Stomach (tissue), 4 donors: Measurements from ENCODE around the gene GRWD1.

Source experiments
- POLR2A ChIP-seq, 4 donors: fragments of 450-650 bp; IDR thresholded peaks; one replicate each; pipeline ENCODE4 v1.6.1; 2016; ENCODE audit warnings: antibody characterized with exemption in 4 of 4, control low read depth in 2 of 4, mild to moderate bottlenecking in 1 of 4, moderate library complexity in 1 of 4
- POLR2AphosphoS5 ChIP-seq, 3 donors: sonication (generic); formaldehyde crosslinking; IDR thresholded peaks; one replicate each; pipeline ENCODE4 v1.6.1; 2016; ENCODE audit warnings: antibody characterized with exemption in 3 of 3
- TF ChIP-seq, protein P1 (sequence below), 7 experiments: fragments of 450-650 bp in 4 of 7; fragments of 200-600 bp in 3 of 7; sonication (generic) in 3 of 7; IDR thresholded peaks; one replicate each; pipeline ENCODE4 v1.5.1; 2016 to 2019; ENCODE audit warnings: antibody characterized with exemption in 7 of 7, control low read depth in 2 of 7, mild to moderate bottlenecking in 1 of 7

DNA sequence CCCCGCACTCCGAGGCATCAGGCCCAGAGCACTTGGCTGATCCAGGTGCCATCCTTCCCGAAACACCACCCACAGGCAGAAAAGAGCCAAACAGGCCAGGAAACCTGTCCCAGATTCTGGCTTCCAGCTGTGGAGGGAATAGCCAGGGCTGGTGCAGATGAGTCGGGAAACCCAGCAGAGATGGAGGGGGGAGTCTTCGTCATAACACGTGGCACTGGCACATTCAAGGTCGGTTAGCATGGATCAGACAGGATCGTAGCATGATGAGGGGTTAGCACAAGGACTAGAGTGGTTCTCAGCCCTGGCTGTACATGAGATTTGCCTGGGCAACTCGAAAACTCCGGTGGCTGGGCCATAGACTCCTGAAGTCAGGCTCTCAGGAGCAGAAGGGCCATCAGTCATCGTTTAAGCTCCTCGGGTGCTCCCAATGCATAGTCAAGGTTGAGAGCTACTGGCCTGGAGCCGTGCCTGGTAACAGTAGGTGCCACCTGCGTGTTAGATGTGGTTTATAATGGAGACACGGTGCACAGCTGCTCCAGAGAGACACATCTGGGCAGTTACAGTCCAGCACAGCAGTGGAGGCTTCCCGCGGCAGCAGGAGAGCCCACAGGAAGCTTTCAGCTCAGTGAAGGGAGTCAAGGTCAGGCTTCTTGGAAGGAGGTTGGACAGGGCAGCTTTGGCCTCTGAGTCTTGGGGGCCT is 29.7 kb downstream of the GRWD1 start:
- TF ChIP-seq, protein P1, sequence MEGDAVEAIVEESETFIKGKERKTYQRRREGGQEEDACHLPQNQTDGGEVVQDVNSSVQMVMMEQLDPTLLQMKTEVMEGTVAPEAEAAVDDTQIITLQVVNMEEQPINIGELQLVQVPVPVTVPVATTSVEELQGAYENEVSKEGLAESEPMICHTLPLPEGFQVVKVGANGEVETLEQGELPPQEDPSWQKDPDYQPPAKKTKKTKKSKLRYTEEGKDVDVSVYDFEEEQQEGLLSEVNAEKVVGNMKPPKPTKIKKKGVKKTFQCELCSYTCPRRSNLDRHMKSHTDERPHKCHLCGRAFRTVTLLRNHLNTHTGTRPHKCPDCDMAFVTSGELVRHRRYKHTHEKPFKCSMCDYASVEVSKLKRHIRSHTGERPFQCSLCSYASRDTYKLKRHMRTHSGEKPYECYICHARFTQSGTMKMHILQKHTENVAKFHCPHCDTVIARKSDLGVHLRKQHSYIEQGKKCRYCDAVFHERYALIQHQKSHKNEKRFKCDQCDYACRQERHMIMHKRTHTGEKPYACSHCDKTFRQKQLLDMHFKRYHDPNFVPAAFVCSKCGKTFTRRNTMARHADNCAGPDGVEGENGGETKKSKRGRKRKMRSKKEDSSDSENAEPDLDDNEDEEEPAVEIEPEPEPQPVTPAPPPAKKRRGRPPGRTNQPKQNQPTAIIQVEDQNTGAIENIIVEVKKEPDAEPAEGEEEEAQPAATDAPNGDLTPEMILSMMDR (IDR thresholded peaks at IDR 0.05): no peak
- no peak for TF ChIP-seq POLR2A (IDR thresholded peaks at IDR 0.05)
- no peak for TF ChIP-seq POLR2AphosphoS5 (IDR thresholded peaks at IDR 0.05)
